NOMO-1 treated with dmso at 0.1 percent for 144 hours (cell line): ENCODE data around the gene DUSP15.
"Not testable (repeated sequence)": the region's sequence is repeated elsewhere in the genome, so short reads cannot be mapped to it uniquely, and the experiment has no call there.

Source experiments
- DNase-seq: peaks from one replicate; lab custom pipeline; 2025; ENCODE audit not compliant: unreplicated experiment; lab: John Stamatoyannopoulos, UW

The DUSP15 gene

DNA sequence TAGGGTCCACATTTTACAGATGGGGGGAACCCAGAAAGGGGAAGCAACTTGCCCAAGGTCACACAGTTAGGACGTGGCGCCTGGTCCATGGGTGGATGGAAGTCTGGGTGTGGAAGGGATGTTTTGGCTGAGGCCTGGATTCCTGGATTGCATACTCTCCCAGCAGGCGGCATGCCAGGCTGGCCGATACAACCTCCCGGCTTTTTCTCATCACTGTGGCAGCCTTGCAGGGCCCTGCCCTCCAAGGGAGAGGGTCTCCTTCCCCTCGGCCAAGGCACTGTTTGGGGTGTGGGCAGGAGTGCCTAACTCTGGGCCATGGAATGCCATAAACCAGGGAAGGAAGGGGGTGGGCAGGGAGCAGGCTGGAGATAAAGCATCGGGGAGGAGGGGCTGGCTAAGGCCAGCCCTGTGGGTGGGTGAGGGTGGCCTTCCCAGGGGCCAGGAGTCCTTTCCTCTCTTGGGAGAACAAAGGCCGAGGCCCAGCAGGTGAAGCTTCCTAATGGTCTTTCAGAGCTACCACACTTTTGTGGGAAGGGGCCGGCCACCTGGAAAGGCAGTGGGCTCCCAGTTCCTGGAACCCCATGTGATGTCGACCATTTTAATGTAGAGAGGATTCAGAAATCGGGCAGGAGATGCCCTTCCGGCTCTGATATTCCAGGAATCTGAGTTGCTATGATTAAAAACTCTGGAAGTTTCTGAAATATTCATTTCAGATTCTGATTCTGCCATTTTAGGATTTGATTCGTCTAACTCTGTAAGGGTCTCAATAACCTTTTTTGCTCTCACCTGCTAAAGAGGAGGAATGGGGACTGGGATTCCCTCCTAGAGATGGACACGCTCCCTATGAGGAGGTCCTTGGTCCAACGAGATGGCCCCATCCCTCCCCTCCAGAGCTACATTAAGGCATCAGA is 29.2 kb downstream of the DUSP15 start:
- no peak for DNase-seq

DNA sequence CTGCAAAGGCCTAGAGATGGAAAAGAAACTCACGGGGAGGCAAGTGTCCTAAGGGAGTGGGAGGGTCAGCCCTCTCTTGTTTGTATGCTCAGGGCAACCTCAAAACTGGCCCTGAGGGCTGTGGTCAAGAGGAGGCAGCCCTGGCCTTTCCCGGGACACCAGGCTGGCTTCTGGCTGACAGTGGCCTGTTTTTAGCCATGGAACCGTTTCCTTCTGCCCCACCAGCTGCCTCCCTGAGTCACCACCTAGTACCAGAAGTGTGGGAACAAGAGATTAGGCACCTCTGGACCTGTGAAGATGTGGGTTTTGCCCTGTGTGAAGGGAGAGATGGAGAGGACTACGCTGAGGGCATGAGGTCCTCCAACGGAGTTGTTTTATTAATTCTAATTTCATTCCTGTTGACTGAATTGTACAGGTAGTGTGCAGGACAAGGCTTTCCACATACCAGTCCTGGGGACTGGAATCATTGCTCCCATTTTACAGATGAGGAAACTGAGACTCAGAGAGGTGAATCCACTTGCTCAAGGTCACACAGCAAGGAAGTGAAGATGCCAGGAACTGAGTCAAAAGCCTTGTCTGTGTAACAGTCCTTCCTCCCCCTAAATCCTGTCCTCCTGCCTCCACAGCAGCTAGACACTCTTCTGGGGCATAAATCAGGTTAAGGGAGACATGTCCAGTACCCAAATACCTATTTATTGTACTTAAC is 30.4 kb downstream of the DUSP15 start:
- no peak for DNase-seq

DNA sequence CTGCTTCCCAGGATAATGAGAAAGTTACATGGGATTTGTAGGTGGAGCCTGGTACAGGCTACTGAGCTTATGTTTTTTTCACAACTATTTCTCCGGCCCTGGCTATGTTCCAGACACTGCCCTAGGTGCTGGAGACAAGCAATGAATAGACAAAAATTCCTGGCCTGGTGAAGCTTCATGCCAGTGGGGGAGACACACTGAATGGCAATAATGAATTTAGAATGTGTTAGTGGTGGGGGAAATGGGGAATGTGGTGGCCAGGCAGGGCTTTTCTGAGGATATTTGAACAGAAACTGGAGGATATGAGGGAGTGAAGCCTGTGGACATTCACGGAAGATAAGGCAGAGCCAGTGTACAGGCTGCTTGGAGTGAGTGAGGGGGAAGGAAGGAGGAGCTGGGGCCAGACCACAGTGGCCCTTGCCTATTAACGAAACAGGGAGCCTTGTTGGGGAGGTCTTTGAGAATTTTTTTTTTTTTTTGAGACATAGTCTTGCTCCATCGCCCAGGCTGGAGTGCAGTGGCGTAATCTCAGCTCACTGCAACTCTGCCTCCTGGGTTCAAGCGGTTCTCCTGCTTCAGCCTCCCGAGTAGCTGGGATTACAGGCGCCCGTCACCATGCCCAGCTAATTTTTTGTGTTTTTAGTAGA is 31.6 kb downstream of the DUSP15 start:
- DNase-seq = peak; percentile 9

DNA sequence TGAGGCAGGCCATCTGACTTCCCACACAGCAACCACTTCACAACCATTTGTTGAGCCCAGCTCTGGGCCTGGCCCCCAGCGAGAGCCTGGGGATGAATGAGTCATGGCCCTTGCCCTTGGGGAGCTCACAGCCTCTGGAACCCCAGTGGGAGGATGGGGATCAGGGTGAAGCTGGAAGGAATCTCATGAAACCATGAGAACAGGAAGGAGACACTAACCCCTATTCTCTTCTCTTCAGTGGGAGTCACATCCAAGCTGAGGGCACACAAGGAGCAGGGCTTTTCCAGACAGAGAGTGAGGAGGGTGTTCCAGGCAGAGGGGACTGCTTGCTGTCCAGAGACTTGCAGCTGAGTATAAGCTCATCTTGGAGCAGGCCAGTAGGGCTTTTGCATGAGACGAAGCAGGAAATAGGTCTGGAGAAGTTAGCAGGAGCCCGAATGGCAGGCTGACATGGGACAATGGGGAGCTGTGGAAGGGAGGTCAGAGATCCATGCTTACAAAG is 32.4 kb downstream of the DUSP15 start:
- DNase-seq = no peak

DNA sequence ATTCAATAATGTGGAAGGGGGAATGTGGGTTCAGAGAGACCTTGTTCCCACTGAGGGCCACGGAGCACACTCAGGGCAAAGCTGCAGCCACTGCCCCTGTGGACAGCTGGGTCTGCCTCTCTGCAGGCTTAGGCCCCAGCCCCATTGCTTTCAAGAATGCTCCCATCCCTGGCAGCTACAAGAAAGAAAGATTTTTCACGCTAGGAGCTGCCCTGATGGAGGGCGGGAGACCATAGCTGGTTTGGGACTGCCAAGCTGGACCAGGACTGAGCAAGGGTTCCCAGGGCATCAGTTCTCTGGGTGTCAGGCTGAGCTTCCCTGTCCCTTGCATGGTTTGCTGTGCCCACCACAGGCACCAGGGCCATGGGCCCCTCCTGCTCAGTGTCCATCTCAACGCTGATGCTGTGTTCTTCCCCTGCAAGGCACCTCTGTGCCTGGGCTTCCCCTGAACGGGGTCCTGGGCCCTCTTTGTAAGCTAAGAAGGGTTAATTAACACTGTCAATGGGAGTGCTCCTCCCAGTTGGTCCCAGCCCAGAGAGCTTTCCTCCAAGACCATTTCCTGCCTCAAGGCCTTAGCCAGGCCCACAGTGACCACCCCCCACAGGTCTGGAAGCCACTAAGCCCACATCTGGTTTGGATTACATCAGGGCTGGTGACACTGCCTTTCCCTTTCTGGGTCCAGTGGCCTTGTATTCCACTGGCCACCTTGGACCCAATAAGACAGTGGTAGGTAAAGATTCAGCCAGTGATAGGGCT is 33.3 kb downstream of the DUSP15 start:
- DNase-seq = no peak

DNA sequence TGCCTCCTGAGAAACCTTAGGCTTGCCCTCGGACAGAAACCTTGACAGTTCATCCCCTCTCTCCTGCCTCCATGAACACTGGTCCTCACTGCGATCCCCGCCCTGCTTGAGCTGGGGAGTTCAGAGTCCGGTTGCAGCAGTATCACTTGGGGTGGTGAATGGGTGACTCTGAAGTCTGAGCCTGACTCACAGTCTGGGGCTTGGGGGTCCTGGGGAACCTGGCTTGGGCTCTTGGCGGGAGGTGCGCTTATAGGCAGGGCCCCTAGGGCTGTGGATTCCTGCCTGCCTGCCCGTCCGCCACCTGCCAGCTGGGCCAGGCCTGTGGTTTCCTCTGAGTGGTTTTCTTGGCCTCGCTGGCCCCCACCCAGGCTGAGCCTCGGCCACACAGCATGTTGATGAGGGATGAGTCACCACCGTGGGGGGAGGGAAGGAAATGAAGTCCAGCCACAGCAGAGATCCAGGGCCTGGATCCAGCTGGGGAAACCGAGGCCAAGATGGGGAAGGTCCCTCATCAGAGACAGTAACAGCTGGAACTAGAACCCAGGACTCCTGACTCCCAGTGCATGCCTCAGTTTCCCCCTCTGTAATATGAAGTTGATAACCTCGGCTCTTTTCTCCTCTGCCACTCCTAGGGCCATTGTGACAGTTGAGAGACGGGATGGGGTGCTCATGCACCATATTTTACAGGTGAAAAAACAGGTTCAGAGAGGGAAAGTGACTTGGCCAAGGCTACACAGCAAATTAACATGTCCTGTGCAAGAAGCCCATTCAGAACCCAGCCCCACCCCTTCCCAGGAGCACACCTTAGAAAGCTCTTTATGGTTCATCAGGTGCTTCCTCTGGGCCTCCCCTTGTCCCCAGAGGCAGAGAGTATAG is 34.1 kb downstream of the DUSP15 start:
- peak; percentile 72 for DNase-seq

DNA sequence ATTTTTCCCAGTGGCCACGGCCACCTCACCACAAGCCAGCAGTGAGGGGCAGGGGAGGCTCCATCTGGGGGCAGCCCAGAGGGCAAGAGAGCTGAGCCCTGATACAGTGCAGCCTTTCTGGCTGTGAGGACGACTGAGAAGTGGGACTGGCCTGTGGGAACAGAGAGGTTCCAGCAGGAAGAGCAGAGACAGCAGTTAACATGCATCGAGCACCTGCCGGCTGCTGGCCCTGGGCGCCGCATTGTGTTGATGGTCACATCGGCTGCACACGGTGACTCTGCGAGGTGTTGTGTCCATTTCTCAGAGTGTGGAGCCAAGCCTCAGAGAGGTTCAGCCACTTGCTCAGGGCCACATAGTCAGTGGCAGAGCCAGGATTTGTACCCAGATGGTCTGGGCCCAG is 34.8 kb downstream of the DUSP15 start:
- DNase-seq = no peak

DNA sequence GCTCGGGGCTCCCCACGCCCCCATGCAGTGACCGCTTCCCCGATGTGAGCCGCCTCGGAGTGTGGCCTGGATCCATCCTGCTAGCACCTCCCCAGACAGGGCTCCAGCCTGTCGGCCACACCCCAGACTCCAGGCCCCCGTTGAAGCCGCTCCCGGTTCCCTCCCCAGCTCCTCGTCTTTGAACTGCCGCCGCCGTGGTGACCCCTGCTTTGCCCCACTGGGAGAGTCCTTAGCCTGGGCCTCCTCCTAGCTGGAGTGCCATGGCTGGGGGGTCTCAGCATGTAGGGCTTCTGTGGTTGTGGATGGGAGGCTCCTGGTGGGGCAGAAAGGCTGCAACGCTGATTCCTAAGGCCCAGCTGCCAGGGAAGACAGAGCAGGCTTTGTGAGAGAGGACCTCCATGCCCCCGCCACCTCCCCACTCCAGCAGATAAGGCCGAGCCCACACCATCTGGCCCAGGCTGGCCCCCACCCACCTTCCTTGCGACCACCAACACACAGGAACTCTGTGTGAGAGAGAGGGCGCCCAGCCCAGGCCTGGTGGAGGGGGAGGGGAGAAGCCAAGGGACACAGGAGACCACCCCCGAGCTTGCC is 36.3 kb downstream of the DUSP15 start:
- DNase-seq = no peak

DNA sequence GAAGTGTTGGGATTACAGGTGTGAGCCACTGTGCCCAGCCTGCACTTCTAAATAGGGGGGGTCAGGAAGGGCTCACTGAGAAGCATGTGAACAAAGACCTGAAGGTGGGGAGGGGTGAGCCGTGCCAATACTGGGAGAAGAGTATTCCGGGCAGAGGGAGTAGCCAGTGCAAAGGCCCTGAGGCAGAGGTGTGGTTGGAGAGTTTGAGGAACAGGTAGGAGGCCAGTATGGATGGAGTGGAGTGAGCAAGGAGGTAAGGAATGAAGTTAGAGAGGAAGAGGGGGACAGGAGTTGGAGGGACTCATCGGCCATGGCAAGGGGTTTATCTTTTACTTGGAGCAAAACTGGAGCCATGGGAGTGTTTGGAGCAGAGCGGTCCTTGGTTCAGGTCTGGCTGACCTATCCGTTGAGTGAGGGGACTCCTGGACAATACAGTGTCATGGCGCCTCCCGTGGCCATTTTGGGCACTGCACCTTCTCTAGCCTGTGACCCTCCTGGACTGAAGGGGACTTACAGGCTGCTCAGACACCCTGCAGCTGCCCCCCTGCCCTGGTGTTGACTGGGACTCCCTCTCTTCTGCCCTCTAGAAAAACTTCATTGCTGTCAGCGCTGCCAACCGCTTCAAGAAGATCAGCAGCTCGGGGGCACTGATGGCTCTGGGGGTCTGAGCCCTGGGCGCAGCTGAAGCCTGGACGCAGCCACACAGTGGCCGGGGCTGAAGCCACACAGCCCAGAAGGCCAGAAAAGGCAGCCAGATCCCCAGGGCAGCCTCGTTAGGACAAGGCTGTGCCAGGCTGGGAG is 37.0 kb downstream of the DUSP15 start:
- DNase-seq = peak; percentile 21

DNA sequence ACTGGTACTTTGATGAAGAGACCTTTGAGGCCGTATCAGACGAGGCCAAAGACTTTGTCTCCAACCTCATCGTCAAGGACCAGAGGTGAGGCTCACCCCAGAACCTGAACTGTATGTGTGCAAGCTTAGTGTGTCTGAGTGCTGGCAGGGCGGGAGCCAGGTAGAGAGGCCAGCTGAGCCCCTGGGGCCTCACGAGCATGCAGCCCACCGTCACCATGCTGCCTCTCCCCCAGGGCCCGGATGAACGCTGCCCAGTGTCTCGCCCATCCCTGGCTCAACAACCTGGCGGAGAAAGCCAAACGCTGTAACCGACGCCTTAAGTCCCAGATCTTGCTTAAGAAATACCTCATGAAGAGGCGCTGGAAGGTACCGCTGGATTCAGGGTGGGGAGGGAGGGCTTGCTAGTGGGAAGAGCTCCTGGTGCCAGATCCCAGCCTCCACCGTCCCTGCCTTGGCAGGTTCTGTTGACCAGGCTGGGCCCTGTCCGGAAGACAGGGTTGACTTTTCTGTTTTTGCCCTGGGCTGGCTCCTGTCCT is 38.5 kb downstream of the DUSP15 start:
- no peak for DNase-seq

DNA sequence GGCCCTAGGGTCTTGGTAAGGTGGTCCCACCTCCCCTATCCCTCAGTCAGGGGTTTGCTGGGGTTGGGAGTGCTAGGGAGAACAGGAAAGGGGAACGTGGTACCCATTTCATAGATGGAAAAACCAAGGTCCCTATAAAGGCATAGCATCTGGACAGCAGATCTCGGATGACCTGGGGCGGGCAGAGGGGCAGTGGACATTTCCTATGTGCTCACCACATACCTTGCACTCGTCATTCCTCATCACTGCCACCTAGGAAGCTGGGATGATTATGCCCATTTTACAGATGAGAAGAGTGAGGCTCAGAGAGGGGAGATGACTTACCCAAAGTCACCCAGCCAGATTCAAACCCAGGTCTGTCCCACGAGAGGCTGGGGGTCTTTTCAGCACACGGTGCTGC is 39.1 kb downstream of the DUSP15 start:
- no peak for DNase-seq

DNA sequence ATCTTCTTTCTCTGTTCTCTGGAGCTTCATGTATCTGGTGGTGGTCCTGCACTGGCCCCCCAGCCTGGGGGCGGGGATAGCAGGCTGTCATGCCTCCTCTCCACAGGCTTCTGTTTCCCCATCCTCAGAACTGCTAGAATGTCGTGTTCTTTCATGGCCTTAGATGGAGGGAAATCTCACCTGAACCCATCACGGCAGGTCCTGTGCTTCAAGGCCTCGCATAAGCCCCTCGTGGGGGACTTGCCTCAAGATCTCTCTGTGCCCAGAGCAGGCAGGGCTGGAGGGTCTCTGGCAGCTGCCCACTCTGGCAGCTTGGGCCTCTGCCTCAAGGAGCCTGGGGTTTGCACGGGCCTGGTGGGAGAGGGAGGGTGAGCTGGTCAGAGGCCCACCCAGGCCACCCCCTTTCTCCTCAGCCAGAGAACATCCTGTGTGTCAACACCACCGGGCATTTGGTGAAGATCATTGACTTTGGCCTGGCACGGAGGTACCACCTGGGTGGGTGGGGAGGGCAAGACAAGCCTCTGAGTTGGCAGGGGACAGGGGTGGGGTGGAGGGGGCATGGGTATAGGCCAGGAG is 39.8 kb downstream of the DUSP15 start:
- DNase-seq = no peak

DNA sequence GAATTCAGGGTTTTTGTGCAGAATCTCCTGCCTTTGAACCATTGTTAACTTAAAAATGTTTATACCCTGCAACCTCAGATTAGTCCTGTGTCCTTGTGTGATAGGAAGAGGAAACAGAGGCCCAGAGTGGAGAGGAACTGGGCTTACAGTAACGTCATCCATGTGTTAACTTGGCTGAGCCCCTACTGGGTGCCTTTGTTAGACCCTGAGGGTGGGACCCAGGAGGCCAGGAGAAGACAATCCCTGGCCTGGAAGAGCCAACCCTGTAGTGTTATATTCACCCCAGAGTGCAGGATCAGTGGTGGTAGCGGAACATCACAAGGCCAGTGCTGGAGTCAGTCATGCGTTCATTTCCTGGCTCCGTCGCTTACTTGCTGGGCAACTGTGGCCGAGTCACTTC is 40.6 kb downstream of the DUSP15 start:
- DNase-seq = no peak

DNA sequence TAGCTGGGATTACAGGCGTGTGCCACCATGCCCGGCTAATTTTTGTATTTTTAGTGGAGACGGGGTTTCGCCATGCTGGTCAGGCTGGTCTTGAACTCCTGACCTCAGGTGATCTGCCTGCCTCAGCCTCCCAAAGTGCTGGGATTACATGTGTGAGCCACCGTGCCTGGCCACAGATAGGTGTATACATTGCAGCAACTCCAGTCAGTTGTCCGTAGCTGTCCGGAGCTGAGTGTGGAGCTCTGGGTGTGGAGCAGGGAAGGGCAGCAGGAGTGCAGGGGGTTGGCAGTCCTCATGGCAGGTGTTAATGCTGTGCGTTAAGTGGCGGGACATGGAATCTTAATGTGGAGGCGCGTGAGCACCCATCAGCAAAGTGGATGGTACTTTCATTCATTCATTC is 42.3 kb downstream of the DUSP15 start:
- DNase-seq = not testable (repeated sequence)

DNA sequence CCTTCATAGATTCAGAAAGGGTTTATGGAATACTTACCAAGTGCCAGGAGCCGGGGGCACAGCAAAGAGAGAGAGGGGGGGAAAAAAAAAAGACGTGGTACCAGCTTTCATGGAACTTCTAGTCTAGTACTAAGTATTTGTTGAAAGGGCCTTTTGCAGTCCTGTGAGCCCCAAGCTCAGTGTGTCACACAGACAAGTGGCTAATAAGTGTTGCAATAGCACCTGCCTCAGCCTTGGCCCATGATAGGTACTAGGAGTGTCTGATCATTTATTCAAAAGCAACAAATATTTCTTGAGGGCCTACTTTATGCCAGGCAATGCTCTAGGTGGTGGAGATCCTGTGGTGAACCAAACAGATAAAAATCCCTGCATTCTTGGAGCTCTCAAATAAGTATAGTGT is 43.3 kb downstream of the DUSP15 start:
- no peak for DNase-seq

DNA sequence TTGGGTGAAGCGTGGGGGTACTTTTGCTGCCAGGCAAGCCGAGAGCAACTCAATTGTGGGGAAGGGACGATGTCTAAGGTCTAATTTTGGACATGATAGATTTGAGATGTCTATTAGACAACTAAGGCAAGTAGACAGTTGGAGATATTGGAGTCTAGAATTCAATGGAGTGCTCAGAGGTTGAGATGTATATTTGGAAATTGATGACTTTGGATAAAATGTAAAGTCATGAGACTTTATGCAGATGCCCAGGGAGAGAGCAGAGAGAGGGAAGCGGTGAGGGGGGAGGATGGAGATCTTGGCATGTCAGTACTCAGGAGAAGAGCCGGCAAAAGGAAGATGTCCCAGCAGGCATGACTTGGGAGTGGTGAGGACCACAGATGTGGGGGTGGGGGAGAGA is 44.3 kb downstream of the DUSP15 start:
- no peak for DNase-seq

DNA sequence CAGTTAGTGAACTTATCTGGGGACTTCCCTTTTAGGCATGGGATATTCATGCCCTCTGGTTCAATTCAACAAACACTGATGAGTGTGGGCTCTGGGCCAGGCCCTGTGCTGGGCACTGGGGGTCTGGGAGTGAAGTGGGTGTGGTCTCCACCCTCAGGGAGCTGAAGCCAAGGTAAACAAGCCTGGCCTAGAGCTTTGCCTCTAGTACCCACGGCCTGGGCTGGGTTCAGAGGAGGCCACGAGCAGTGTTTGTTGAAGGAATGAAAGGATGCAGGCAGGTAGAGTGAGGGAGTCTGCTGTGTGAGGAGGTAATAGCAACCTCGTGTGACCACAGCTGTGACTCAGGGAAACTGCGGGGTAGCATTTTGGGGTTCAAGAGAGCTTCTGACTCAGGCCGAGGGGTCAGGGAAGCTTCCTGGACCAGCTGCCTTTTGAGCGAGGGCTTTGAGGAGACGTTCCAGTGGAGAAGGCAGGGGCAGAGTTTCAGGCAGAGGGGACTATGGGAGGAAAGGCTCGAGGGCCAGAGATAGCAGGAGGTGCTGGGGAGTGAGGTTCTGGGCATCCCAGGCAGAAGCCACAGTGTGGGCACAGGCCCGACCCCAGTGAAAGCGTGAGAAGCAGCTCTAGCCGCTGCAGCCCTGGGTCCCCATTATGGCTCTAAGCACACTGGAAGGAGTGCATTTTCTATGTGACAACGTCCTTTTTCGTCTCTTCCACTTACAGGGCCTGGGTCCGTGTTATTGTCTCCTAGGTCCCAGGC is 45.6 kb downstream of the DUSP15 start:
- no peak for DNase-seq

DNA sequence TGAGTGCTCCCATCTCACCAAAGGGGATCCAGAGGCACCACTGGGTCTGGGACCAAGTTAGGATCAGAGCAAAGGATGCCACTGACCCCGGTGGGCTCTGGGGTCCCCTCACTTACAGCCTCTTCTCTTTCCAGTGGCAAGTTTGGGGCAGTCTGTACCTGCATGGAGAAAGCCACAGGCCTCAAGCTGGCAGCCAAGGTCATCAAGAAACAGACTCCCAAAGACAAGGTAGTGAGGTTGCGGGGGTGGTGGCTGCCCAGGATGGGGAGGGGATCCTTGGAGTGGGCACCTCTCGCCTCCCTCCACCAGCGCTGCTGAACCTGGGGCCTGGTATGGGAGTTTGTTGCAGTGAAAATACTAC is 46.2 kb downstream of the DUSP15 start:
- DNase-seq = no peak
